GM23338 (cell line): Measurements from ENCODE around the gene TPR. TPM values are rescaled to one million over a fixed set of nuclear protein-coding genes. Genes with fewer than 3 reads are reported as not detected.

ENCODE experiments used
- ATAC-seq: fragments of 200-7000 bp; cut with Tn5 transposase; 3 replicates; pipeline ENCODE4 v1.9.1; 2020
- DNase-seq: peaks from one replicate; pipeline ENCODE4 v3.0.0-alpha.2; 2015; ENCODE audit warnings: low spot score
- H2AFZ ChIP-seq: fragments of 200-600 bp; sonication (generic); 2 replicates; pipeline ENCODE4 v1.8.0; 2016; ENCODE audit warnings: antibody characterized with exemption, mild to moderate bottlenecking, moderate library complexity
- H3F3A ChIP-seq: fragments of 200-600 bp; sonication (generic); replicated peaks from 2 replicates; pipeline ENCODE4 v1.8.0; 2017; ENCODE audit warnings: antibody characterized with exemption, mixed run types, low read depth
- H3K27ac ChIP-seq: fragments of 200-600 bp; sonication (generic); 2 replicates; pipeline ENCODE4 v1.6.1; 2016; ENCODE audit warnings: low read depth
- H3K27me3 ChIP-seq: fragments of 200-600 bp; sonication (generic); 2 replicates; pipeline ENCODE4 v1.8.0; 2016; ENCODE audit warnings: mild to moderate bottlenecking, mixed run types, moderate library complexity; ENCODE audit not compliant: insufficient read depth
- H3K36me3 ChIP-seq: fragments of 200-600 bp; sonication (generic); 2 replicates; pipeline ENCODE4 v1.8.0; 2016; ENCODE audit warnings: mild to moderate bottlenecking; ENCODE audit not compliant: insufficient read depth
- H3K4me1 ChIP-seq: fragments of 200-600 bp; sonication (generic); 2 replicates; pipeline ENCODE4 v1.8.0; 2016; ENCODE audit warnings: mild to moderate bottlenecking, moderate library complexity; ENCODE audit not compliant: insufficient read depth
- H3K4me2 ChIP-seq: fragments of 200-600 bp; sonication (generic); 2 replicates; pipeline ENCODE4 v1.7.1; 2017; ENCODE audit warnings: mixed run types
- H3K4me3 ChIP-seq: fragments of 200-600 bp; sonication (generic); 2 replicates; pipeline ENCODE4 v1.6.1; 2016; ENCODE audit warnings: mixed run types
- H3K79me2 ChIP-seq: fragments of 200-600 bp; sonication (generic); replicated peaks from 2 replicates; pipeline ENCODE4 v1.8.0; 2017; ENCODE audit warnings: mild to moderate bottlenecking; ENCODE audit not compliant: insufficient read depth
- H3K9me2 ChIP-seq: fragments of 200-600 bp; sonication (generic); 2 replicates; pipeline ENCODE4 v1.8.0; 2017; ENCODE audit not compliant: insufficient read depth
- H4K20me1 ChIP-seq: fragments of 200-600 bp; sonication (generic); replicated peaks from 2 replicates; pipeline ENCODE4 v1.8.0; 2017; ENCODE audit warnings: mild to moderate bottlenecking; ENCODE audit not compliant: insufficient read depth
- H3K27ac Mint-ChIP-seq: 2 replicates; pipeline ENCODE4 v1.8.0; 2020; ENCODE audit warnings: inconsistent platforms, mild to moderate bottlenecking, moderate library complexity, mixed read lengths
- H3K27me3 Mint-ChIP-seq: 3 replicates; pipeline ENCODE4 v1.8.0; 2022; ENCODE audit warnings: low read depth, mild to moderate bottlenecking, moderate library complexity, mixed read lengths, inconsistent platforms; ENCODE audit not compliant: insufficient read depth, poor library complexity
- H3K36me3 Mint-ChIP-seq: 3 replicates; pipeline ENCODE4 v1.8.0; 2021; ENCODE audit warnings: low read depth, mild to moderate bottlenecking, inconsistent platforms, moderate library complexity, mixed read lengths
- H3K4me1 Mint-ChIP-seq: 3 replicates; pipeline ENCODE4 v1.8.0; 2020; ENCODE audit warnings: mild to moderate bottlenecking, inconsistent platforms, mixed read lengths
- H3K4me3 Mint-ChIP-seq: 3 replicates; pipeline ENCODE4 v1.8.0; 2021; ENCODE audit warnings: moderate library complexity, mild to moderate bottlenecking, inconsistent platforms, mixed read lengths
- H3K9me3 Mint-ChIP-seq: 3 replicates; pipeline ENCODE4 v1.8.0; 2020; ENCODE audit warnings: moderate library complexity, mild to moderate bottlenecking, inconsistent platforms, mixed read lengths
- CREB1 ChIP-seq: fragments of 250-450 bp; sonication (Bioruptor Pico); IDR thresholded peaks from 2 replicates; pipeline ENCODE4 v1.5.0; 2020; ENCODE audit warnings: low read depth, mild to moderate bottlenecking, moderate library complexity
- CTCF ChIP-seq, 2 experiments: fragments of 200-600 bp in 1 of 2; sonication (generic) in 1 of 2; conservative IDR thresholded peaks; 2 replicates each; pipeline versions ENCODE4 v1.5.1 to v1.6.1; 2016 to 2017; ENCODE audit warnings: antibody characterized with exemption in 2 of 2, low read depth in 2 of 2, mild to moderate bottlenecking in 2 of 2, moderate library complexity in 1 of 2
- ETS1 ChIP-seq: IDR thresholded peaks from 2 replicates; pipeline ENCODE4 v1.6.1; 2016; ENCODE audit warnings: antibody characterized with exemption
- EZH2 ChIP-seq: fragments of 200-600 bp; sonication (generic); IDR thresholded peaks from one replicate; pipeline ENCODE4 v1.8.0; 2017; ENCODE audit warnings: antibody characterized with exemption, mild to moderate bottlenecking, low read depth; ENCODE audit not compliant: unreplicated experiment
- EZH2phosphoT487 ChIP-seq: fragments of 200-600 bp; sonication (generic); IDR thresholded peaks from one replicate; pipeline ENCODE4 v1.8.1; 2018; ENCODE audit warnings: antibody characterized with exemption; ENCODE audit not compliant: unreplicated experiment
- JUNB ChIP-seq: IDR thresholded peaks from one replicate; pipeline ENCODE4 v1.6.1; 2016; ENCODE audit warnings: antibody characterized with exemption; ENCODE audit not compliant: unreplicated experiment
- NANOG ChIP-seq: IDR thresholded peaks from 2 replicates; pipeline ENCODE4 v1.6.1; 2016; ENCODE audit warnings: antibody characterized with exemption, borderline replicate concordance
- POLR2AphosphoS5 ChIP-seq: IDR thresholded peaks from 2 replicates; pipeline ENCODE4 v1.6.1; 2016; ENCODE audit warnings: antibody characterized with exemption, low read depth
- STAT1 ChIP-seq: IDR thresholded peaks from one replicate; pipeline ENCODE4 v1.6.1; 2016; ENCODE audit warnings: antibody characterized with exemption; ENCODE audit not compliant: unreplicated experiment
- ZNF114 ChIP-seq: fragments of 250-450 bp; sonication (Bioruptor Pico); IDR thresholded peaks from 2 replicates; pipeline ENCODE4 v1.5.0; 2020; ENCODE audit warnings: mild to moderate bottlenecking, moderate library complexity
- ZNF331 ChIP-seq: fragments of 250-450 bp; sonication (Bioruptor Pico); IDR thresholded peaks from 2 replicates; pipeline ENCODE4 v1.5.0; 2020; ENCODE audit warnings: low read depth, mild to moderate bottlenecking, moderate library complexity
- ZNF462 ChIP-seq: fragments of 250-450 bp; sonication (Bioruptor Pico); IDR thresholded peaks from 2 replicates; pipeline ENCODE4 v1.5.0; 2020; ENCODE audit warnings: mild to moderate bottlenecking, moderate library complexity
- polyA plus RNA-seq: library from polyadenylated mRNA; unstranded; fragments of >200 nt; fragmentation: Nextera tagmentation; extraction: Ambion mirVana; gene quantifications from 2 replicates; pipeline ENCODE4 v1.2.1, GENCODE V29; 2016
- total RNA-seq: library from RNA; depleted of rRNA; stranded (reverse); fragments of >200 nt; shearing (Covaris generic); gene quantifications from 2 replicates; pipeline ENCODE4 v1.2.3, GENCODE V29; 2014

TPR gene
- total and polyA plus RNA-seq, 2 experiments from 2014 or later = 108 to 220 TPM

GRCh38 chr1:186301448-186301847 is 73.6 kb downstream of the TPR start (continued):
- TF ChIP-seq CREB1 (CRISPR knock-in tag) = no peak
- TF ChIP-seq CTCF (conservative IDR thresholded peaks at IDR 0.05; ENCODE audit: low read depth in 2 of 2) = no peak
- no peak for TF ChIP-seq EZH2
- TF ChIP-seq JUNB = no peak
- TF ChIP-seq ZNF114 (CRISPR knock-in tag) = no peak
- no peak for TF ChIP-seq POLR2AphosphoS5
- TF ChIP-seq NANOG = no peak
- TF ChIP-seq ZNF331 (CRISPR knock-in tag) = no peak
- no peak for TF ChIP-seq STAT1
- no peak for TF ChIP-seq ETS1

GRCh38 chr1:186300056-186300455 is 75.0 kb downstream of the TPR start:
- H2AFZ ChIP-seq = no peak overlapping the region
- Mint-ChIP-seq H3K27ac (no peak overlapping the region), H3K4me3 (no peak overlapping the region), H3K27me3 (no peaks in the 10 kb centered on the region), H3K4me1 (no peaks in the 10 kb centered on the region), H3K9me3 (no peaks in the 10 kb centered on the region), H3K36me3 (no peaks in the 10 kb centered on the region)
- DNase-seq (no peak), ATAC-seq (no peak)
- H3K27ac ChIP-seq = no peak overlapping the region
- no peaks in the 10 kb centered on the region for H3K27me3 ChIP-seq
- H3F3A ChIP-seq = no peaks in the 10 kb centered on the region
- no peak for TF ChIP-seq ETS1
- TF ChIP-seq ZNF331 (CRISPR knock-in tag) = no peak
- TF ChIP-seq ZNF114 (CRISPR knock-in tag) = no peak
- TF ChIP-seq POLR2AphosphoS5 = no peak
- TF ChIP-seq EZH2phosphoT487 = no peak
- TF ChIP-seq CTCF (conservative IDR thresholded peaks at IDR 0.05; ENCODE audit: low read depth in 2 of 2) = no peak
- TF ChIP-seq NANOG = no peak
- TF ChIP-seq JUNB = no peak
- TF ChIP-seq CREB1 (CRISPR knock-in tag) = no peak
- TF ChIP-seq STAT1 = no peak
- no peak for TF ChIP-seq ZNF462 (CRISPR knock-in tag)
- H3K9me2 ChIP-seq = no peaks in the 10 kb centered on the region
- H3K36me3 ChIP-seq = no peaks in the 10 kb centered on the region
- no peak overlapping the region for H3K4me3 ChIP-seq
- H3K4me2 ChIP-seq = no peak overlapping the region
- no peaks in the 10 kb centered on the region for H4K20me1 ChIP-seq
- H3K4me1 ChIP-seq = no peaks in the 10 kb centered on the region
- no peaks in the 10 kb centered on the region for H3K79me2 ChIP-seq
